Keratinocyte (primary cell): Measurements from ENCODE around the gene ANKRD16. TPM values are rescaled to one million over a fixed set of nuclear protein-coding genes. Genes with fewer than 3 reads are reported as not detected.

Experiments used
- DNase-seq: peaks from one replicate; pipeline ENCODE4 v3.0.0-alpha.2; 2011; ENCODE audit warnings: low read depth, missing footprints, low spot score
- FAIRE-seq: peaks from 2 replicates; lab custom pipeline; 2011; peaks lifted over from hg19 to GRCh38; lab: Jason Lieb, UNC
- H2AFZ ChIP-seq: 2 replicates; pipeline ENCODE4 v1.6.0; 2012; ENCODE audit warnings: low read length, control low read depth, inconsistent platforms; ENCODE audit not compliant: control insufficient read depth
- H3K27ac ChIP-seq: 2 replicates; pipeline ENCODE4 v1.5.1; 2011; ENCODE audit warnings: low read length; ENCODE audit not compliant: control insufficient read depth, insufficient read depth
- H3K27me3 ChIP-seq: 3 replicates; pipeline ENCODE4 v1.6.0; 2011; ENCODE audit warnings: low read length; ENCODE audit not compliant: control insufficient read depth, insufficient read depth; ENCODE audit errors: extremely low read depth
- H3K36me3 ChIP-seq, 2 experiments: 2 replicates in 1 of 2; 3 replicates in 1 of 2; pipeline ENCODE4 v1.5.1; 2011; ENCODE audit warnings: low read length in 2 of 2, mild to moderate bottlenecking in 1 of 2; ENCODE audit not compliant: control insufficient read depth in 2 of 2, insufficient read depth in 2 of 2; ENCODE audit errors: extremely low read depth in 1 of 2
- H3K4me1 ChIP-seq: 3 replicates; pipeline ENCODE4 v1.5.1; 2011; ENCODE audit warnings: low read length; ENCODE audit not compliant: control insufficient read depth, insufficient read depth; ENCODE audit errors: extremely low read depth
- H3K4me2 ChIP-seq: 3 replicates; pipeline ENCODE4 v1.6.0; 2011; ENCODE audit warnings: low read depth, low read length; ENCODE audit not compliant: control insufficient read depth, insufficient read depth; ENCODE audit errors: extremely low read depth
- H3K4me3 ChIP-seq, 3 experiments: fragments of 200-600 bp in 1 of 3; sonication (generic) in 1 of 3; 2 replicates in 2 of 3; 3 replicates in 1 of 3; pipeline ENCODE4 v1.5.1; 2011 to 2016; ENCODE audit warnings: low read length in 3 of 3, mild to moderate bottlenecking in 3 of 3, control low read depth in 2 of 3, inconsistent platforms in 1 of 3, low read depth in 1 of 3, mixed read lengths in 1 of 3, mixed run types in 1 of 3, moderate library complexity in 1 of 3; ENCODE audit not compliant: control insufficient read depth in 2 of 3, insufficient read depth in 2 of 3; ENCODE audit errors: extremely low read depth in 1 of 3
- H3K79me2 ChIP-seq: 2 replicates; pipeline ENCODE4 v1.6.0; 2012; ENCODE audit warnings: low read length; ENCODE audit not compliant: control insufficient read depth, insufficient read depth
- H3K9ac ChIP-seq: 3 replicates; pipeline ENCODE4 v1.6.0; 2011; ENCODE audit warnings: low read length; ENCODE audit not compliant: control insufficient read depth, insufficient read depth; ENCODE audit errors: extremely low read depth
- H3K9me1 ChIP-seq: 3 replicates; pipeline ENCODE4 v1.6.0; 2011; ENCODE audit warnings: low read length; ENCODE audit not compliant: control insufficient read depth, insufficient read depth; ENCODE audit errors: extremely low read depth
- H3K9me3 ChIP-seq: 2 replicates; pipeline ENCODE4 v1.5.1; 2012; ENCODE audit warnings: low read depth, low read length; ENCODE audit not compliant: control insufficient read depth
- H4K20me1 ChIP-seq: 3 replicates; pipeline ENCODE4 v1.6.0; 2011; ENCODE audit warnings: low read length; ENCODE audit not compliant: control insufficient read depth, insufficient read depth; ENCODE audit errors: extremely low read depth
- EZH2 ChIP-seq: IDR thresholded peaks from one replicate; pipeline ENCODE4 v1.6.1; 2012; ENCODE audit warnings: inconsistent platforms, mild to moderate bottlenecking, low read length, moderate library complexity
- dilution Hi-C: fragments of 300-500 bp; cut with MboI; formaldehyde crosslinking; loops from one replicate; pipeline ENCODE4 v1.7.0; 2020; ENCODE audit warnings: low sequenced_read_pairs; ENCODE audit not compliant: extremely low pct_ligation_motif_present
- polyA plus RNA-seq, 5 experiments: library from polyadenylated mRNA; depleted of rRNA in 3 of 5; stranded (reverse) in 3 of 5; stranded (forward) in 1 of 5; unstranded in 1 of 5; fragments of >200 nt; gene quantifications; 1 replicate in 1 of 5; 2 replicates in 3 of 5; 3 replicates in 1 of 5; pipeline versions ENCODE4 v1.2.1 to v1.2.3, GENCODE V29; 2011 to 2012; ENCODE audit warnings: missing spikeins in 2 of 5, low read depth in 1 of 5, low replicate concordance in 1 of 5
- TF ChIP-seq, protein P1 (sequence below), 3 experiments: IDR thresholded peaks in 1 of 3; conservative IDR thresholded peaks in 1 of 3; optimal IDR thresholded peaks in 1 of 3; 2 replicates in 2 of 3; 3 replicates in 1 of 3; pipeline versions ENCODE3 to v1.5.1; 2011; ENCODE audit warnings: low read length in 3 of 3, mild to moderate bottlenecking in 3 of 3, moderate library complexity in 2 of 3, control low read depth in 1 of 3, inconsistent platforms in 1 of 3; ENCODE audit not compliant: insufficient read depth in 2 of 3; ENCODE audit errors: extremely low read depth in 1 of 3

The ANKRD16 gene
- polyA plus RNA-seq, 1 donor (not counting 4 experiments of a cell fraction or from before 2014, with no cell fraction given), result 6.2 TPM

- Histone ChIP-seq H3K27me3 (no peaks in the 10 kb centered on the region), H2AFZ (no peak overlapping the region), H3K79me2 (peaks cover 79% of the 10 kb centered on the region), H3K36me3 (peaks cover 9 to 29% of the 10 kb centered on the region in 2 experiments), H3K4me2 (no peak overlapping the region), H3K4me1 (peaks cover 17% of the 10 kb centered on the region), H3K27ac (no peak overlapping the region), H3K9me3 (no peaks in the 10 kb centered on the region), H3K9me1 (peaks cover 2% of the 10 kb centered on the region), H3K4me3 (no peak overlapping the region), H3K9ac (no peak overlapping the region), H4K20me1 (peaks cover 4% of the 10 kb centered on the region)
- TF ChIP-seq, protein P1, sequence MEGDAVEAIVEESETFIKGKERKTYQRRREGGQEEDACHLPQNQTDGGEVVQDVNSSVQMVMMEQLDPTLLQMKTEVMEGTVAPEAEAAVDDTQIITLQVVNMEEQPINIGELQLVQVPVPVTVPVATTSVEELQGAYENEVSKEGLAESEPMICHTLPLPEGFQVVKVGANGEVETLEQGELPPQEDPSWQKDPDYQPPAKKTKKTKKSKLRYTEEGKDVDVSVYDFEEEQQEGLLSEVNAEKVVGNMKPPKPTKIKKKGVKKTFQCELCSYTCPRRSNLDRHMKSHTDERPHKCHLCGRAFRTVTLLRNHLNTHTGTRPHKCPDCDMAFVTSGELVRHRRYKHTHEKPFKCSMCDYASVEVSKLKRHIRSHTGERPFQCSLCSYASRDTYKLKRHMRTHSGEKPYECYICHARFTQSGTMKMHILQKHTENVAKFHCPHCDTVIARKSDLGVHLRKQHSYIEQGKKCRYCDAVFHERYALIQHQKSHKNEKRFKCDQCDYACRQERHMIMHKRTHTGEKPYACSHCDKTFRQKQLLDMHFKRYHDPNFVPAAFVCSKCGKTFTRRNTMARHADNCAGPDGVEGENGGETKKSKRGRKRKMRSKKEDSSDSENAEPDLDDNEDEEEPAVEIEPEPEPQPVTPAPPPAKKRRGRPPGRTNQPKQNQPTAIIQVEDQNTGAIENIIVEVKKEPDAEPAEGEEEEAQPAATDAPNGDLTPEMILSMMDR (optimal IDR thresholded peaks at IDR 0.05 in 1 of 3, IDR thresholded peaks at IDR 0.05 in 1 of 3, conservative IDR thresholded peaks at IDR 0.05 in 1 of 3; ENCODE audit: extremely low read depth in 1 of 3, insufficient read depth in 2 of 3, low read length in 3 of 3), result no peak
- TF ChIP-seq EZH2, result no peak
- dilution Hi-C loops, result no loop called here
- FAIRE-seq (no peak), DNase-seq (no peak)
These were observed 5.2 kb upstream of the ANKRD16 start for GRCh38 chr10:5894873-5895272.

DNA sequence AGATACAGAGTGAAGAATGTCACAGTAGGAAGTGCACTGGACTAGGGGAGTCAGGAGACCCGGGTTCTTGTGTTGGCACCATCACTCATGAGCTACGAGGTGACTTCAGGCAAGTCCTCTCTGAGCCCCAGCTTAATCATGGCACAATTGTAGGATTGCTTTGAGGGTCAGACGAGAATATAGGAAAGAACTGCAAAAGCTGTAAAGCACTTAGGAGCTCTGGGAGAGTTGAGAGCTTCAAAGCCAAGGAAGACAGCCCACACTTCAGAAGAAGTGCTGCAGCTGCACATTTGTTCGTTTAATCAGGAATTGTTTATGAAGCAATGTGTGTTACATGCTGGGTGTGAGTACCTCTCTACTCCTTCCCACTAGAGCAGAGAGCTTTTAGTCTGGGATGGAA lies 4.7 kb upstream of the ANKRD16 start:
- H2AFZ ChIP-seq, result no peak overlapping the region
- no peaks in the 10 kb centered on the region for H3K27me3 ChIP-seq
- H3K36me3 ChIP-seq, result peaks cover 9 to 29% of the 10 kb centered on the region in 2 experiments
- peaks cover 80% of the 10 kb centered on the region for H3K79me2 ChIP-seq
- FAIRE-seq, result no peak
- dilution Hi-C loops, result no loop called here
- no peak overlapping the region for H3K4me3 ChIP-seq
- DNase-seq, result no peak
- no peak overlapping the region for H3K27ac ChIP-seq
- peaks cover 2% of the 10 kb centered on the region for H3K9me1 ChIP-seq
- peaks cover 4% of the 10 kb centered on the region for H4K20me1 ChIP-seq
- TF ChIP-seq EZH2, result no peak
- TF ChIP-seq, protein P1 (optimal IDR thresholded peaks at IDR 0.05 in 1 of 3, IDR thresholded peaks at IDR 0.05 in 1 of 3, conservative IDR thresholded peaks at IDR 0.05 in 1 of 3; ENCODE audit: extremely low read depth in 1 of 3, insufficient read depth in 2 of 3, low read length in 3 of 3), result no peak
- H3K9ac ChIP-seq, result no peak overlapping the region
- no peaks in the 10 kb centered on the region for H3K9me3 ChIP-seq
- no peak overlapping the region for H3K4me2 ChIP-seq
- H3K4me1 ChIP-seq, result peaks cover 17% of the 10 kb centered on the region
